NCI-H146 treated with DMSO at 0.1 percent for 48 hours (cell line): ENCODE measurements around the gene PHC2.
A peak's percentile ranks its signal among the peaks of the same experiment; 100 is the strongest.
"Not testable (repeated sequence)": the region's sequence is repeated elsewhere in the genome, so short reads cannot be mapped to it uniquely, and the experiment has no call there.

Experiments
- DNase-seq: peaks from one replicate; lab custom pipeline; 2025; ENCODE audit not compliant: unreplicated experiment; lab: John Stamatoyannopoulos, UW

PHC2 gene

DNA sequence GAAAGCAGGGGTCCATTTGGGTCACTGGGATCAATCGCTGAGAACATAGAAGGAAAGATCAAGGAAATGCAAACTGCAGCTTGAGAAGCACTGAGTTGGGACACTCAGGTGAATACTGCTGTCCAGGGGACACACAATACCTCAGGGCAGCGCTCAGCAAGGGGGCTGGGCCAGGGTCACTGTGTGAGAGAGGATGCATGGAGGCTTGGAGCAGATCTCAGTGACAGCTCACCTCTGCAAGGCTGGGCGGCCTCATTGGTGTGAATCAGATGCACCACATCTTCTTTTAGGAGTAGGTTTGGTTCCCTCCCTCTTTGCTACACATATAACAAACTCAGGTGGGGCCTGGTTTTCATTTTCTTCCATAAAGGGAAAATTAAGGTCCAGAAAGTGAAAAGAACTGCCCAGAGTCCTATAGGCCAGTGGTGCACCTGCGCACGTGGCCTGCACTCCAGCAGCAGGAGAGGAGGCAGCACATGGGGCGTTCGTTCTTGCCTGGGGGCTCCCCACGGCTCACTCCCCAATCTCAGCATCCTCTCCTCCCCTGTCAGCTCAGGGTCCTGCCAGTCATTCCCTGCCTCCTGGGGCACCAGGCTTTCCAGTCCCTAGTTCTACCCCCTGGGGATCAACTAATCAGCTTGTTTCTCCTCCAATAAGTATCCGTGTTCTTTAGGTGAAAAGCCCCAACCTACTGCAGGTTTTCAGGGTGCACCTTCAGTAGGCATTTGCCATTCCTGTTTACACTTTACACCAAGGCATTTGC is 111.5 kb downstream of the PHC2 start:
- no peak for DNase-seq

DNA sequence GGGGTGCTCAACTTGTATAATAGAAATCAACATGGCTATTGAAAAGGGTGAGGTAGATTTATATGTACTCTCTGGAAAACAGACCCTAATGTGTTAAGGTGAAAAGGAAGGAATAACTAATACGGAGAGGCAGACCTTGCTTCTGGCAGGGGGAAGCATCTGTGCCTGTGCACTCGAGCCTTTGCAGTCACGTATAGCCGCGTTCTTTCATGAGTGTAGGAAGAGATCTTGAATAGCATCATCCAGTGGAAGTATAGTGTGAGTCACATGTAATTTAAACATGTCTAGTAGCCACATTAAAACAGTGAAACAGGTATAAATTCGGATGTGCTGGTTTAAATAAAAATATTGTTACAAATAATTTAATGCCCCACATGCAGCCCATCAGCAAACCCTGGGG is 112.9 kb downstream of the PHC2 start:
- no peak for DNase-seq

GRCh38 chr1:33317354-33317753 is 113.5 kb downstream of the PHC2 start:
- no peak for DNase-seq

GRCh38 chr1:33316601-33317000 is 114.3 kb downstream of the PHC2 start:
- DNase-seq: no peak

GRCh38 chr1:33314416-33314815 is 116.5 kb downstream of the PHC2 start:
- DNase-seq: no peak

DNA sequence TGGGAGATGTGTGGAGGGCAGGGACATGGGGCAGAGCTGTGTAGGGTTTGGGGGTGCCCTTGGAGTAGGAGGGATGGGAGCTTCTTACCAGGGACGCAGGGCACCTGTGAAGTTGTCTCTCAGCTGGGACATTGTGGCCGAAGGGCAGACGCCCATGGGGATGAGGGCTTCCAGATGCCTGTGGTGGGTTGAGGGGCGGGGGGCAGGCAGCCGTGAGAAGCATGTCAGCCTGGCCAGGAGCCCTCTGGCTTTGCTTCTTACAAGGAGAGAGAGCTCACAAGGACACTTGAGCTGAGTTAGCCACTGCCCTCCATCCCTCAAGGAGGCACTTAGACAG is 118.5 kb downstream of the PHC2 start:
- no peak for DNase-seq

DNA sequence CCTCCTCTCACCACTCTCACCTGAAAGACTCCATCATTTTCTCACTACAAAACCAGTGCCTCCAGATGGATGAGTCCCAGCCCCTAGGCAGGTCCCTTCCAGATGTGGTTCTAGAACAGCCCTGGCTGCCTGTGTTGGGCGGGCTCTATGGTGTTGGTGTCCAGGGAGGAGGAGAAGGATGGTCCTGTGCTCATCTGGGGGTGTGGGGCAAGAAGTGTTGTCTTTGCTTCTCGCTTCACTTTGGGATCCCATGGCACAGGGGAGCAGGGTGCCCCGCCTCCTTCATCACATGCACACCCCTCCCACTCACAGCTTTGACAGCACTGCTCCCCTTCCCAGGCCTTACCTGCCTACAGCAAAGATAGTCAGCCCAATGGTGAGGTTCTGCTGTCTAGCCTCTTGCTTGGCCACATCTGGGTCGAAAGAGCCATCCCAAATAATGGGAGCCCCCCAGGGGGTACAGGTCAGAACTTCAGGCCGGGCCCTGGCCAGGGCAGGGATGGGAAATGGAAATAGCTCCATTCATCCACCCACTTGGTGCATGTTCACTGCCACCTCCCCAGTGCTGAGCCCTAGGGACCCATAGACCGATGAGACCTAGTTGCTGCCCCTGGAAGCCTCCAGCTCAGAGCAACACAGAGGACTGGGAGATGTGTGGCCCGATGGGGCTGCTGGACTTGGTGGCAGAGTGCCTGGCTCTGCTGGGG is 119.0 kb downstream of the PHC2 start:
- DNase-seq: no peak

DNA sequence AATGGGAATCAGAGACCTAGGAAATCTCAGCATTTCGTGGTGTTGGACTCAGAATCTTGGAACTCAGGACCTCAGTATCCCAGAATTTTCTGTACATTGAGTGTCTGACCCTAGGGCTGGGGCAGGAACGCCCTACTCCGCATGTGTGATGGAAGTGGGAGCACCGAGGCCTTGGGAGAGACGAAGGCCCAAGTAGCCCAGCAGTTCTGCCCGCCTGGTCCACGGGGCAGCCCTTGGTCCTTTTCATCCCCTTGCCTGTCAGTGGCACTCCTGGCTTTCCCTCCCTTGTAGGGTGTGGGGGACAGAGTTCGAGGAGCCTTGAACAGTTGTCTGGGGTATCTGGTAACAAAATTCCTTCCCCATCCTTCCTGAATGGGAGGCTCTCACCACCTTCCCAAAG is 120.2 kb downstream of the PHC2 start:
- no peak for DNase-seq

DNA sequence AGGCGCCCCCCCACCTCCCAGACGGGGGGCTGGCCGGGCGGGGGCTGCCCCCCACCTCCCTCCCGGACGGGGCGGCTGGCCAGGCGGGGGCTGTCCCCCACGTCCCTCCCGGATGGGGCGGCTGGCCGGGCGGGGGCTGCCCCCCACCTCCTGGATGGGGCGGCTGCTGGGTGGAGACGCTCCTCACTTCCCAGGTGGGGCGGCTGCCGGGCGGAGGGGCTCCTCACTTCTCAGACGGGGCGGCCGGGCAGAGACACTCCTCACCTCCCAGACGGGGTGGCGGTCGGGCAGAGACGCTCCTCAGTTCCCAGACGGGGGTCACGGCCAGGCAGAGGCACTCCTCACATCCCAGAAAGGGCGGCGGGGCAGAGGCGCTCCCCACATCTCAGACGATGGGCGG is 121.5 kb downstream of the PHC2 start:
- DNase-seq: not testable (repeated sequence)

DNA sequence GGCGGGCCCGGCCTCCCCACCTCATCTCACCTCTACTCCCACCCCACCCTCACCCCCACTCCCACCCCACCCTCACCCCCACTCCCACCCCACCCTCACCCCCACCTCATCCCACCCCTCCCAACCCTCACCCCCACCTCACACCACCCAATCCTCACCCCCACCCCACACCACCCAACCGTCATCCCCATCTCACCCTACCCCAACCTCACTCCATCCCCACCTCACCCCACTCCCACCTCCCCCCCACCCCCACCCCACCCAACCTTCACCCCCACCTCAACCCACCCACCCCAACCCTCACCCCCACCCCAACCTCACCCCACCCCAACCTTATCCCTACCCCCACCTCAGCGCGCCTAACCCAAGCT is 123.4 kb downstream of the PHC2 start:
- DNase-seq: no peak

GRCh38 chr1:33306653-33307493 is 124.0 kb downstream of the PHC2 start:
- no peak for DNase-seq

DNA sequence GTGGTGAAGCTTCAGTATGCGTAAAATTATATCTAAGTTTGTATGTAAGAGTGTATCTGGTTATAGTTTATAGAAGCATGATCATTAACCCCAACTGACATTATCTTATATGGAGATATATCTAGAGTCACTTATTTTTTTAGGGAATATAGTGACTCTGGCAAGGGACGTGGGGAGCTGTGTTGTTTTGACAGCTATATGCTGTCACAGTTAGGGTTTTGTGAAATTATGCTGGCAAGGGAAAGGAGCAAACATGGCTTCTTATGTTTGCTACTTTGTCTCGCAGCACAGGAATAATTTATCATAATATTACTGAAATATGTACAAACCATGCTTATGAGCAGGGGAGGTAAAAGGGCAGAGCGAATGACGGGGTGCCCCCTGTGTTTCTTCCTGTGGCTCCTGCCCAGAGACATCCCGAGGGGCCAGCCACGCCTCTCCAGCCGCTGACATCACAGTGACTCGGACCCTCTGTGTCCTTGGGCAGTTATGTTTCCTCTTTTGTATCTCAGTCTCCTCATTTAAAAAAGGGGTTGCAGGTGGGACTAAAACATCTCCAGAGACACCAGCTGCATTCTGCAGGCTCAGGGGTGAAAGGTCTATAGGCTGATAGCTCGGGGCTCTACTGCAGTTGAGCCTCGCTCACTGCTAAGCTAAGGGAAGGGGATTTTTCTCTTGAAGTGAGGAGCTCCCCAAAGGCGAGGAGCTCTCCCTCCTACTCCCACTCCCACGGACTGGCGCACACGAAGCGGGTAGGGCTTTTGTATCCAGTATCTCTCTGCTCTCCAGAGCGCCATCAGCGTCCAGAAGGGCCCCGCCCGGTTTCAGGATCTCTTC is 124.9 kb downstream of the PHC2 start:
- no peak for DNase-seq

GRCh38 chr1:33305016-33305415 is 125.9 kb downstream of the PHC2 start:
- no peak for DNase-seq

GRCh38 chr1:33302325-33302724 is 128.6 kb downstream of the PHC2 start:
- no peak for DNase-seq

- no peak for DNase-seq
Measured at GRCh38 chr1:33301273-33301984, 129.5 kb downstream of the PHC2 start.

- DNase-seq: no peak
Measured at GRCh38 chr1:33300673-33301072, 130.2 kb downstream of the PHC2 start.

GRCh38 chr1:33299461-33300155 is 131.3 kb downstream of the PHC2 start:
- no peak for DNase-seq

DNA sequence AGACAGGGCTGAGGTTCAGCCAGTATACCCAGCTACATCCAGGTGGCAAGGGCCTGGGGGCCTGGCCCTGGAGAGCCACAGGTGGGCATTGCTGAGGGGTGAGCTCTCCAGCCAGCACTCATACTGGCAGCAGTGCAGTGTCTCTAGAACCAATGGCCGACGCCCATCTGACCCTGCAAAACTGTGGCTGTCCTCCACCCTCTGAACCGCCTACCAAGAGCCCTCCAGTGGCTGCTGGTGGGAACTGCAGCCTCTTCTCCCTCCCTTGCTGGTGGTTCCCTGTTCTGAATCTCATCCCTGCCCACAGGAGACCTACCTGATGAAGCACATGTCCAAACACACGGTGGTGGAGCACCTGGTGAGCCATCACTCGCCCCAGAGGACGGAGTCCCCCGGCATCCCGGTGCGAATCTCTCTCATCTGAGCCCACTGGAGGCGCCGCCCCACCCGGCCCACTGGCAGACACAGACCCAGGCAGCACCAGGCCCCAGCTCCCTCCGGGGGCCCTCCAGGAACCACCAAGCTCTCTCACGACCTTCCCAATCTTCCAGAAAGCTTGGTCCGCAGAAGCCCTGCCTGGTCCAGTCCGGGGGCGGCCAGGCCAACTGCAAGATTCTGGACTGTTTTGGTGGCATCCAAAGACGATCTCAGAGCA is 132.1 kb downstream of the PHC2 start:
- DNase-seq: peak; percentile 10

DNA sequence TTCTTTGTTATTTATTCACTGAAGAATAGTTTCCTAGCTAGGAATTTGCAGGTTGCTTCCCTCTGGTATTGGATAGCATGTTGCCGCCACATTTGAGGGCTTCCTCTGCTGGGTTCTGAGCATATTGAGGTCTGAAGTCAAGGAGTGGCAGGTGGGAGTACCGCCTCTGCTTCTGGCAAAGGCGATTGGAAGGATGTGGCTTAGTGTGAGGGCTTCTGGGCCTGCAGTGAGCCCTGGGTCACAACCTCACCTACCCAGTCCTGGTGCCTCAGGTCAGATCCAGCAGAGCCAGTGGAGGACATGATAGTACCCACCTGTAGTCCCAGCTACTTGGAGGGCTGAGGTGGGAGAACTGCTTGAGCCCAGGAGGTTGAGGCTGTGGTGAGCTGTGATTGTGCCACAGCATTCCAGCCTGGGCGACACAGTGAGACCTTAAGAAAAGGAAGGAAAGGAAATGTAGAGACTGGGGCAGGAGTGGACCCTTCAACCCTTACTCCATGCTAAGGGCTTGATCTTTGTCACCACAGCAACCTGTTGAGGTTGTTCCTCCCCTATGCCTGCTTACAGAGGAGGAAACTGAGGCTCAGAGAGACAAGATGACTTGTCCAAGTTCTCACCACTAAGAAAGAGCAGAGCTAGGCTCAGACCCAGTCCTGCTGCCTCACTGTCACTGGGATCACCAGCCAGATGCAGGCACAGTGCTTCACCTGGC is 132.8 kb downstream of the PHC2 start:
- no peak for DNase-seq
